ENCODE data around the gene CDC25C. TPM values are rescaled to one million over a fixed set of nuclear protein-coding genes. Genes with fewer than 3 reads are reported as not detected.
A peak's percentile ranks its signal among the peaks of the same experiment; 100 is the strongest.

CDC25C gene
- total RNA-seq, 3 donors from 2014 or later: 0.64 TPM; not detected in 2

DNA sequence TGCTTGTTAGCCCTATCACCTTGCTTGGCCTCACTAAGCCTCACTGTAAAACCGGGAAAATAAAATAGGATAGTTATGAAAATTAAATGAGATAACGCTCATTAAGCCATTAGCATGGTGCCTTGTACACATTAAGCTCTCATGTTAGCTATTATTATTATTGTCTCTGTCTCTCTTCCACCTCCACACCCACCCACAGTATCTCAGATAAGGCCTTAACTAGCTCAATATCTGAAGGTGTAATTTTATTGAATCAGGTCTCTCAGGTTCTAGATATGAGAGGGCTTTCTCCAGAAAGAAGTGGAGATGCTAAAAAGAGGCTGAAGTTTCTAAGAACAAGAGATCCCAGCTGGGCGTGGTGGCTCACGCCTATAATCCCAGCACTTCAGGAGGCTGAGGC, 84.8 kb downstream of the CDC25C start:
- H3K36me3 ChIP-seq: no peaks in the 10 kb centered on the region
- no peak overlapping the region for H3K27ac ChIP-seq
- intact Hi-C loops (cut with DNase I; ENCODE audit: low total_unique reads): no loop called here
- no peak for DNase-seq (ENCODE audit: low spot score in 2 of 2)
- H3K4me3 ChIP-seq: no peak overlapping the region
- H3K9me3 ChIP-seq: no peaks in the 10 kb centered on the region
- H3K4me1 ChIP-seq: no peaks in the 10 kb centered on the region
- no peaks in the 10 kb centered on the region for H3K27me3 ChIP-seq
- TF ChIP-seq, protein P1, sequence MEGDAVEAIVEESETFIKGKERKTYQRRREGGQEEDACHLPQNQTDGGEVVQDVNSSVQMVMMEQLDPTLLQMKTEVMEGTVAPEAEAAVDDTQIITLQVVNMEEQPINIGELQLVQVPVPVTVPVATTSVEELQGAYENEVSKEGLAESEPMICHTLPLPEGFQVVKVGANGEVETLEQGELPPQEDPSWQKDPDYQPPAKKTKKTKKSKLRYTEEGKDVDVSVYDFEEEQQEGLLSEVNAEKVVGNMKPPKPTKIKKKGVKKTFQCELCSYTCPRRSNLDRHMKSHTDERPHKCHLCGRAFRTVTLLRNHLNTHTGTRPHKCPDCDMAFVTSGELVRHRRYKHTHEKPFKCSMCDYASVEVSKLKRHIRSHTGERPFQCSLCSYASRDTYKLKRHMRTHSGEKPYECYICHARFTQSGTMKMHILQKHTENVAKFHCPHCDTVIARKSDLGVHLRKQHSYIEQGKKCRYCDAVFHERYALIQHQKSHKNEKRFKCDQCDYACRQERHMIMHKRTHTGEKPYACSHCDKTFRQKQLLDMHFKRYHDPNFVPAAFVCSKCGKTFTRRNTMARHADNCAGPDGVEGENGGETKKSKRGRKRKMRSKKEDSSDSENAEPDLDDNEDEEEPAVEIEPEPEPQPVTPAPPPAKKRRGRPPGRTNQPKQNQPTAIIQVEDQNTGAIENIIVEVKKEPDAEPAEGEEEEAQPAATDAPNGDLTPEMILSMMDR (IDR thresholded peaks at IDR 0.05): no peak
- no peak for TF ChIP-seq POLR2A (IDR thresholded peaks at IDR 0.05)
- TF ChIP-seq POLR2AphosphoS5 (IDR thresholded peaks at IDR 0.05): no peak

DNA sequence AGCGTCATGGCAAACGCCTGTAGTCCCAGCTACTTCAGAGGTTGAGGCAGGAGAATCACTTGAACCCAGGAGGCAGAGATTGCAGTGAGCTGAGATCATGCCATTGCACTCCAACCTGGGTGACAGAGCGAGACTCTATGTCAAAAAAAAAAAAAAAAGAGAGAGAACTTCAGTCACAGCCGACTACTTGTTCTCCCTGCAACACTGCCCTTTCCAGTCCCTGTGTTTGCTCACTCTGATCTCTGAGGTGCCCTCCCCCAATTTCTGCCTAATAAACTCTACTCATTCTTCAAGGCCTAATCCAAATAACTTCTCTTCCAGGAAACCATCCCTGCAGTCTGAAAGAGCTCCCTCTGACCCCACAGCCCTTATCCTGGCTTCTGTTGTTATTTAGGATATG, 85.3 kb downstream of the CDC25C start:
- no peaks in the 10 kb centered on the region for H3K4me1 ChIP-seq
- H3K4me3 ChIP-seq: no peak overlapping the region
- intact Hi-C loops (cut with DNase I; ENCODE audit: low total_unique reads): no loop called here
- no peak overlapping the region for H3K27ac ChIP-seq
- no peaks in the 10 kb centered on the region for H3K9me3 ChIP-seq
- no peaks in the 10 kb centered on the region for H3K36me3 ChIP-seq
- TF ChIP-seq POLR2A (IDR thresholded peaks at IDR 0.05) (no peak), POLR2AphosphoS5 (IDR thresholded peaks at IDR 0.05) (no peak)
- no peaks in the 10 kb centered on the region for H3K27me3 ChIP-seq
- no peak for DNase-seq (ENCODE audit: low spot score in 2 of 2)

DNA sequence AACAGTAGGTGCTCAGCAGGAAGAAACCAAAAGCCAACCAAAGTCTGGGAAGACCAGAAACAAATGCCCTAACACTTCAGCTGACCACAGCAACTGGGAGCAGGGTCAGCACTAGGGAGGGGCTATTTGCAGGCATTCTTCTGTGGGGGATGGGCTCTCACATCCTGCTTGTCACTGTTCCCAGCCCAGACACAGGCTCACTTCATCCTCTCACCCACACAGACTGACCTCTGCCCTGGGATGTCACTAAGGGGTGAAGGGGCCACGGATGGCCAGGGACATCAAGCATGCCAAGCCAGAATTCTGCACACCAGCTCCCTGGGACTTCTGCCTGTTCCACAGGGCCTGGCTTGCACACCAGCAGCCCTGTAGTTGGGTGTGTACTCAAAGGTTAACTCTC, 85.9 kb downstream of the CDC25C start:
- Histone ChIP-seq H3K9me3 (no peaks in the 10 kb centered on the region), H3K4me3 (no peak overlapping the region), H3K27me3 (no peaks in the 10 kb centered on the region), H3K4me1 (no peaks in the 10 kb centered on the region), H3K27ac (no peak overlapping the region), H3K36me3 (no peaks in the 10 kb centered on the region)
- TF ChIP-seq, protein P1 (IDR thresholded peaks at IDR 0.05): no peak
- TF ChIP-seq POLR2AphosphoS5 (IDR thresholded peaks at IDR 0.05): no peak
- no peak for TF ChIP-seq POLR2A (IDR thresholded peaks at IDR 0.05)
- DNase-seq (ENCODE audit: low spot score in 2 of 2): no peak
- intact Hi-C loops (cut with DNase I; ENCODE audit: low total_unique reads): no loop called here

DNA sequence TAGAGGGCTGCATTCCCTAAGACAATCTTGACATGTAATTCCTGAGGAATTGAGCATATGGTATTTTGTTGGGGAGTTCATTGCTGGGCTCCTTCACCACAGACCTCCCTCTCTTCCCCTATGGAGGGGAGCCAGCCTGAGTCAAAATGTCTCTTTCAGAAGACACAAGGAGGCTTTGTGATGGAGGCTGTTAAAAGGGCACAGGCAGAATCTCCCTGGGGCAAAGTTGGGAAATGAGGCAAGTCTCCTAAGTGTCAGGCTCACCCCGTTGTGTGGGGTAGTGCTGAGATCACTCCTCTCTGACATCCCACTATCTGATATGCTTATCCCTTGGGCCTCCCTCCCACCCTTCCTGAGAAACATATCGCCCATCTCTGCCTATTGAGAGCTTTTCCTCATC, 87.8 kb downstream of the CDC25C start:
- Histone ChIP-seq H3K27me3 (no peaks in the 10 kb centered on the region), H3K36me3 (no peaks in the 10 kb centered on the region), H3K27ac (no peak overlapping the region), H3K4me1 (no peaks in the 10 kb centered on the region), H3K9me3 (no peaks in the 10 kb centered on the region), H3K4me3 (no peak overlapping the region)
- TF ChIP-seq, protein P1 (IDR thresholded peaks at IDR 0.05): no peak
- TF ChIP-seq POLR2A (IDR thresholded peaks at IDR 0.05): no peak
- no peak for TF ChIP-seq POLR2AphosphoS5 (IDR thresholded peaks at IDR 0.05)
- intact Hi-C loops (cut with DNase I; ENCODE audit: low total_unique reads): no loop called here
- DNase-seq (ENCODE audit: low spot score in 2 of 2): peak in 1 of 2 donors; percentile 30

DNA sequence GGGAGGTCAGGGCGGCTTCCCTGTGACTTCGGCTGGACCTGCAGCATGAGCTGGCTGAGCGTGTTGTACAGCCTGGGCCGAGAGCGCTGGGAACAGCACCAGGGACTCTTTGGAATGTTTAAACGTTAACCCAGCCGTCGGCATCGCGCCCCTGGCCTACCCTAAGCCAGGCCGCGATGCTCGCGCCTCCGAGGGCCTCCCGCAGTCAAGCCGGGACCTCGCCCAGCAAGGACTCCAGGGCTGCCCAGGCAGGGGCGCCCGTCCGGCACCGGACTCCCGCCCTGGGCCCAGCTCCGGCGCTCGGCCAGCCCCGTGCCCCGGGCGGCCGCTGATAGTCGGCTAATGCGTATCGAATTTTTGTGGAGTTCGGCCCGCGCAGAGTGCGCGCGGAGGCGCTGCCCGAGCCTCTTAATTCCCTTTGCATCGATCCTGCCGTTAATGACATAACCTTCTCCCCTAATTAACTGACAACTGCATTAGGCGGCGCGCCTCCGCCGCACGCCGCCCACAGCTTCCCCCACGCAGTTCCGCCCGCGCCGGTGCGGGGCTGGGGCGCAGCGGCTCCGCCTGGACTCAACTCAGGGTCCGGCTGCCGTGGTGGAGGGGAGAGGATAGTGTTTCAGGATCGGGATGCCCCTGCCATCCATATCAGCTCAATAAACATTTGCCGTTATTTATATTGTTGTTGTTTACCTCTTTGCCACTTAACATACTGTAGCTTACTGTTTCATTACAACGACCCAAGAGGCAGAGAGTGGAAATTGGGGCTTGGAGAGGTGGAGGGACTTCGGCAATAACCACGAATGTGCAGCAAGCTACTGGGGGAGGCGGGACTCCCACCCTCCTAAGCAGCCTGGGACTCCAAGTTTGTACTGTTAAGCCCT, 89.7 kb downstream of the CDC25C start:
- peak overlapping the region; percentile 39 to 79 (median 54) for H3K4me3 ChIP-seq
- H3K36me3 ChIP-seq: no peaks in the 10 kb centered on the region
- H3K9me3 ChIP-seq: no peaks in the 10 kb centered on the region
- DNase-seq (ENCODE audit: low spot score in 2 of 2): no peak
- H3K27ac ChIP-seq: no peak overlapping the region
- TF ChIP-seq POLR2AphosphoS5 (IDR thresholded peaks at IDR 0.05) (no peak), POLR2A (IDR thresholded peaks at IDR 0.05) (no peak)
- TF ChIP-seq, protein P1 (IDR thresholded peaks at IDR 0.05): no peak
- H3K4me1 ChIP-seq: no peaks in the 10 kb centered on the region
- no peaks in the 10 kb centered on the region for H3K27me3 ChIP-seq
- intact Hi-C loops (cut with DNase I; ENCODE audit: low total_unique reads): no loop called here
